HEK293 (cell line): Measurements from ENCODE around the gene CSNK1E.

Source experiments
- CTCF ChIA-PET: fragments of 350-600 bp; formaldehyde crosslinking; extraction: SDS; loops from one replicate; lab custom pipeline; 2021; ENCODE audit warnings: antibody characterized with exemption; lab: Yijun Ruan, JAX
- POLR2A ChIA-PET: fragments of 300-600 bp; formaldehyde crosslinking; extraction: SDS; loops from one replicate; lab custom pipeline; 2020; ENCODE audit warnings: antibody characterized with exemption, inconsistent platforms; lab: Yijun Ruan, JAX
- H3K27ac ChIP-seq: fragments of 200-500 bp; sonication (Bioruptor generic); 2 replicates; pipeline ENCODE4 v1.5.1; 2014; ENCODE audit warnings: low read depth, low read length, control low read depth, inconsistent platforms; ENCODE audit errors: extremely low read depth
- H3K36me3 ChIP-seq, 2 experiments: fragments of 200-500 bp in 1 of 2; sonication (Bioruptor generic) in 1 of 2; 1 replicate in 1 of 2; 2 replicates in 1 of 2; pipeline ENCODE4 v1.5.1; 2014 to 2017; ENCODE audit warnings: inconsistent platforms in 2 of 2, low read length in 2 of 2; ENCODE audit not compliant: control insufficient read depth in 2 of 2, insufficient read depth in 1 of 2
- H3K4me1 ChIP-seq: fragments of 200-500 bp; sonication (Bioruptor generic); 2 replicates; pipeline ENCODE4 v1.5.1; 2014; ENCODE audit warnings: mild to moderate bottlenecking, low read length, inconsistent platforms; ENCODE audit not compliant: control insufficient read depth, insufficient read depth
- H3K4me3 ChIP-seq: 2 replicates; pipeline ENCODE4 v1.5.1; 2011; ENCODE audit warnings: low read depth, mild to moderate bottlenecking, control low read depth, low read length, moderate library complexity
- H3K9me3 ChIP-seq: fragments of 200-500 bp; sonication (Bioruptor generic); 2 replicates; pipeline ENCODE4 v1.5.1; 2014; ENCODE audit warnings: low read depth, low read length, inconsistent platforms; ENCODE audit not compliant: control insufficient read depth, insufficient read depth
- GLI4 ChIP-seq: fragments of 450-650 bp; formaldehyde crosslinking; IDR thresholded peaks from 2 replicates; pipeline ENCODE4 v1.5.1; 2016; ENCODE audit warnings: missing biosample characterization, missing genetic modification characterization
- GLIS1 ChIP-seq: fragments of 450-650 bp; formaldehyde crosslinking; IDR thresholded peaks from 2 replicates; pipeline ENCODE4 v1.5.1; 2016; ENCODE audit warnings: missing biosample characterization, missing genetic modification characterization
- MYNN ChIP-seq: fragments of 450-650 bp; formaldehyde crosslinking; IDR thresholded peaks from 2 replicates; pipeline ENCODE4 v1.5.1; 2016; ENCODE audit warnings: missing biosample characterization, missing genetic modification characterization, borderline replicate concordance
- OSR2 ChIP-seq: fragments of 450-650 bp; formaldehyde crosslinking; IDR thresholded peaks from 2 replicates; pipeline ENCODE4 v1.5.1; 2016; ENCODE audit warnings: missing biosample characterization, missing genetic modification characterization
- REPIN1 ChIP-seq: fragments of 450-650 bp; formaldehyde crosslinking; IDR thresholded peaks from 2 replicates; pipeline ENCODE4 v1.5.1; 2017; ENCODE audit warnings: missing biosample characterization, missing genetic modification characterization, low read depth
- REST ChIP-seq: fragments of 450-650 bp; formaldehyde crosslinking; IDR thresholded peaks from 2 replicates; pipeline ENCODE4 v1.5.1; 2016; ENCODE audit warnings: missing biosample characterization, missing genetic modification characterization
- TCF7L2 ChIP-seq: IDR thresholded peaks from 2 replicates; pipeline ENCODE4 v1.6.1; 2011; ENCODE audit warnings: low read depth, mild to moderate bottlenecking, inconsistent platforms, low read length, moderate library complexity, borderline replicate concordance
- ZBTB11 ChIP-seq: fragments of 450-650 bp; formaldehyde crosslinking; conservative IDR thresholded peaks from 2 replicates; pipeline ENCODE4 v1.5.1; 2016; ENCODE audit warnings: low read depth, missing biosample characterization, missing genetic modification characterization
- ZNF157 ChIP-seq: fragments of 450-650 bp; formaldehyde crosslinking; IDR thresholded peaks from 2 replicates; pipeline ENCODE4 v1.5.1; 2016; ENCODE audit warnings: missing biosample characterization, missing genetic modification characterization
- ZNF16 ChIP-seq: fragments of 450-650 bp; formaldehyde crosslinking; IDR thresholded peaks from 2 replicates; pipeline ENCODE4 v1.5.1; 2016; ENCODE audit warnings: low read depth, missing biosample characterization, missing genetic modification characterization
- ZNF175 ChIP-seq: fragments of 450-650 bp; formaldehyde crosslinking; IDR thresholded peaks from 2 replicates; pipeline ENCODE4 v1.5.1; 2016; ENCODE audit warnings: missing biosample characterization, missing genetic modification characterization
- ZNF19 ChIP-seq: fragments of 450-650 bp; formaldehyde crosslinking; IDR thresholded peaks from 2 replicates; pipeline ENCODE4; 2016; ENCODE audit warnings: missing biosample characterization, missing genetic modification characterization, low read depth
- ZNF311 ChIP-seq: fragments of 450-650 bp; formaldehyde crosslinking; IDR thresholded peaks from 2 replicates; pipeline ENCODE4 v1.5.1; 2017; ENCODE audit warnings: missing biosample characterization, missing genetic modification characterization, borderline replicate concordance
- ZNF354C ChIP-seq: fragments of 450-650 bp; formaldehyde crosslinking; IDR thresholded peaks from 2 replicates; pipeline ENCODE4 v1.5.1; 2016; ENCODE audit warnings: missing biosample characterization, missing genetic modification characterization, low read depth, borderline replicate concordance
- ZNF394 ChIP-seq: fragments of 450-650 bp; formaldehyde crosslinking; IDR thresholded peaks from 2 replicates; pipeline ENCODE4 v1.5.1; 2016; ENCODE audit warnings: missing biosample characterization, missing genetic modification characterization, mild to moderate bottlenecking, moderate library complexity, borderline replicate concordance
- ZNF449 ChIP-seq: fragments of 450-650 bp; formaldehyde crosslinking; IDR thresholded peaks from 2 replicates; pipeline ENCODE4 v1.5.1; 2017; ENCODE audit warnings: missing biosample characterization, mild to moderate bottlenecking, missing genetic modification characterization, moderate library complexity
- ZNF544 ChIP-seq: fragments of 450-650 bp; formaldehyde crosslinking; IDR thresholded peaks from 2 replicates; pipeline ENCODE4 v1.5.0; 2017; ENCODE audit warnings: missing biosample characterization, missing genetic modification characterization
- ZNF658 ChIP-seq: fragments of 450-650 bp; formaldehyde crosslinking; IDR thresholded peaks from 2 replicates; pipeline ENCODE4; 2016; ENCODE audit warnings: missing biosample characterization, missing genetic modification characterization
- ZNF660 ChIP-seq: fragments of 450-650 bp; IDR thresholded peaks from 2 replicates; pipeline ENCODE4 v1.5.1; 2018; ENCODE audit warnings: missing biosample characterization, mild to moderate bottlenecking, missing genetic modification characterization
- ZNF791 ChIP-seq: fragments of 450-650 bp; formaldehyde crosslinking; IDR thresholded peaks from 2 replicates; pipeline ENCODE4 v1.5.1; 2016; ENCODE audit warnings: missing biosample characterization, missing genetic modification characterization
- TF ChIP-seq, protein P1 (sequence below): sonication (generic); formaldehyde crosslinking; IDR thresholded peaks from 2 replicates; pipeline ENCODE4 v1.8.1; 2022; ENCODE audit warnings: mild to moderate bottlenecking, moderate library complexity, missing genetic modification reagents

CSNK1E gene

DNA sequence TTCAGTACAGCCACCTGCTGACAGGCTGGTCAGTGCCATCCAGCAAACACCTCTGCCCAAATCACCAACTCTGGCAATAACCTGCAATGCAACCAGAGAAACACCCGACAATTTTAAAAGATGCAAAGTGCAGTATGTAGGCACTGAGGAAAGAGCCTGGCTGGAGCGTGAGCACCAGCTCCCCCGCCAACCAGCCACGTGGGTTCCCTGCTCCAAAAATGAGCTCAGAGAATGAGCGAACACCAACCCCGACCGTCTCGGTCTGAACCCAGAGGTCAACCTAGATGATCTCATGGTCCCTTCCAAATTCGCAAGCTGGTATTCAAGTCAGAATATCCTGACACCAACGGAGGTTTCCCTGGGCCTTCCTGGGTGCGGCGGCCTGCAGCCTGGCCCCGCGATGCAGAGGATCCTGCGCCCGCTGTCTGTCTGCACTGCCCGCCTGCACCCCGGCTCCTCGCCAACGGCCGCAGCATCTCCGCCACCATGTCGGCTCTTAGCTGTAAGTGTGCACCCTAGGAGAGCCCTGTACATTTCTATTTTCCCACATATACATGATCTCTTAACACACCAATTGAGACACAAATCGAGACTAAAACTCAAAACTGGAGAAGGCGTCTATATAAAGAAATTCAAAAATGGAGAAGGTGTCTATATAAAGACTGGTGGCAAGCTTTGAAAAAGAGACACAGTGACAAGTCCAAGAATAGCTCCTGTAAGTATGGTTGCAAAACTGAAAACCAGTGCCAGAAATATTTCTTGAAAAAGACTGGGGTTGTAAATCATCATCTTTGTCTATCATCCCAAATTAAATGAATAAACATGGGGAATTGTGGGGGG, 67.2 kb downstream of the CSNK1E start:
- Histone ChIP-seq H3K27ac (no peak overlapping the region), H3K4me3 (no peak overlapping the region), H3K36me3 (peaks cover 0 to 36% of the 10 kb centered on the region in 2 experiments; a peak in 1 of 3 replicates), H3K9me3 (no peaks in the 10 kb centered on the region), H3K4me1 (no peaks in the 10 kb centered on the region)
- CTCF ChIA-PET: interaction anchor here (0.6 to 1.0 kb wide), 2 partner anchors 136 to 322 kb away, joined by 3 to 4 read pairs; no protein-coding TSS in a partner anchor
- TF ChIP-seq ZNF660 (tag by site-specific recombination) (no peak), ZNF658 (tag by site-specific recombination) (no peak), ZNF16 (tag by site-specific recombination) (no peak)
- POLR2A ChIA-PET: no interaction called here

GRCh38 chr22:38249301-38249700, 67.9 kb downstream of the CSNK1E start:
- no peaks in the 10 kb centered on the region for H3K9me3 ChIP-seq
- ChIA-PET CTCF (no interaction called here), POLR2A (no interaction called here)
- H3K27ac ChIP-seq: no peak overlapping the region
- H3K4me3 ChIP-seq: no peak overlapping the region
- no peaks in the 10 kb centered on the region for H3K4me1 ChIP-seq
- peaks cover 0 to 41% of the 10 kb centered on the region in 2 experiments; a peak in 1 of 3 replicates for H3K36me3 ChIP-seq
- TF ChIP-seq ZNF157 (tag by site-specific recombination): no peak
- no peak for TF ChIP-seq GLIS1 (tag by site-specific recombination)
- TF ChIP-seq MYNN (tag by site-specific recombination): no peak
- no peak for TF ChIP-seq ZNF19 (tag by site-specific recombination)
- no peak for TF ChIP-seq GLI4 (tag by site-specific recombination)
- no peak for TF ChIP-seq REPIN1 (tag by site-specific recombination)
- no peak for TF ChIP-seq ZNF175 (tag by site-specific recombination)
- TF ChIP-seq ZNF354C: no peak
- no peak for TF ChIP-seq TCF7L2
- no peak for TF ChIP-seq REST (tag by site-specific recombination)
- TF ChIP-seq ZNF394 (tag by site-specific recombination): no peak
- no peak for TF ChIP-seq OSR2 (tag by site-specific recombination)
- no peak for TF ChIP-seq ZNF544
- TF ChIP-seq ZNF791: no peak
- TF ChIP-seq, protein P1, sequence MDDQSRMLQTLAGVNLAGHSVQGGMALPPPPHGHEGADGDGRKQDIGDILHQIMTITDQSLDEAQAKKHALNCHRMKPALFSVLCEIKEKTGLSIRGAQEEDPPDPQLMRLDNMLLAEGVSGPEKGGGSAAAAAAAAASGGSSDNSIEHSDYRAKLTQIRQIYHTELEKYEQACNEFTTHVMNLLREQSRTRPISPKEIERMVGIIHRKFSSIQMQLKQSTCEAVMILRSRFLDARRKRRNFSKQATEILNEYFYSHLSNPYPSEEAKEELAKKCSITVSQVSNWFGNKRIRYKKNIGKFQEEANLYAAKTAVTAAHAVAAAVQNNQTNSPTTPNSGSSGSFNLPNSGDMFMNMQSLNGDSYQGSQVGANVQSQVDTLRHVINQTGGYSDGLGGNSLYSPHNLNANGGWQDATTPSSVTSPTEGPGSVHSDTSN (CRISPR knock-in tag): no peak
- TF ChIP-seq ZBTB11 (tag by site-specific recombination): no peak
- TF ChIP-seq ZNF449 (tag by site-specific recombination): no peak
- no peak for TF ChIP-seq ZNF311 (tag by site-specific recombination)
